ENCODE data around the gene GNA14.

Gene GNA14

GRCh38 chr9:77604316-77604715 is 43.8 kb downstream of the GNA14 start:
- TF ChIP-seq SUZ12 (IDR thresholded peaks at IDR 0.05; ENCODE audit: extremely low read depth, insufficient read depth, insufficient read length) (no peak), ZNF274 (IDR thresholded peaks at IDR 0.05; ENCODE audit: low read depth, low read length) (no peak), YY1 (IDR thresholded peaks at IDR 0.05; ENCODE audit: insufficient read depth, insufficient read length) (no peak)
- Histone ChIP-seq H3K27me3 (ENCODE audit: insufficient read depth, insufficient read length) (no peaks in the 10 kb centered on the region), H3K36me3 (ENCODE audit: insufficient read depth, insufficient read length, low read length) (no peaks in the 10 kb centered on the region), H3K4me1 (ENCODE audit: insufficient read depth, insufficient read length) (no peaks in the 10 kb centered on the region), H3K4me3 (ENCODE audit: insufficient read length, low read depth) (no peak overlapping the region), H3K9ac (ENCODE audit: insufficient read length, low read depth) (no peak overlapping the region), H3K9me3 (ENCODE audit: insufficient read depth, low read length) (no peaks in the 10 kb centered on the region)
- no peak for DNase-seq (ENCODE audit: low read depth, low spot score)

- no peaks in the 10 kb centered on the region for H3K27me3 ChIP-seq (ENCODE audit: insufficient read depth, insufficient read length)
- no peaks in the 10 kb centered on the region for H3K36me3 ChIP-seq (ENCODE audit: insufficient read depth, insufficient read length, low read length)
- TF ChIP-seq ZNF274 (IDR thresholded peaks at IDR 0.05; ENCODE audit: low read depth, low read length) (no peak), YY1 (IDR thresholded peaks at IDR 0.05; ENCODE audit: insufficient read depth, insufficient read length) (no peak), SUZ12 (IDR thresholded peaks at IDR 0.05; ENCODE audit: extremely low read depth, insufficient read depth, insufficient read length) (no peak)
- no peaks in the 10 kb centered on the region for H3K4me1 ChIP-seq (ENCODE audit: insufficient read depth, insufficient read length)
- H3K4me3 ChIP-seq (ENCODE audit: insufficient read length, low read depth) = no peak overlapping the region
- no peak overlapping the region for H3K9ac ChIP-seq (ENCODE audit: insufficient read length, low read depth)
- DNase-seq (ENCODE audit: low read depth, low spot score) = no peak
- H3K9me3 ChIP-seq (ENCODE audit: insufficient read depth, low read length) = no peaks in the 10 kb centered on the region
Observed at GRCh38 chr9:77602852-77603251, 45.3 kb downstream of the GNA14 start.

GRCh38 chr9:77601476-77602099 is 46.5 kb downstream of the GNA14 start:
- Histone ChIP-seq H3K9ac (ENCODE audit: insufficient read length, low read depth) (no peak overlapping the region), H3K4me3 (ENCODE audit: insufficient read length, low read depth) (no peak overlapping the region), H3K4me1 (ENCODE audit: insufficient read depth, insufficient read length) (no peaks in the 10 kb centered on the region), H3K36me3 (ENCODE audit: insufficient read depth, insufficient read length, low read length) (no peaks in the 10 kb centered on the region), H3K9me3 (ENCODE audit: insufficient read depth, low read length) (no peaks in the 10 kb centered on the region), H3K27me3 (ENCODE audit: insufficient read depth, insufficient read length) (no peaks in the 10 kb centered on the region)
- DNase-seq (ENCODE audit: low read depth, low spot score) = no peak
- no peak for TF ChIP-seq ZNF274 (IDR thresholded peaks at IDR 0.05; ENCODE audit: low read depth, low read length)
- TF ChIP-seq SUZ12 (IDR thresholded peaks at IDR 0.05; ENCODE audit: extremely low read depth, insufficient read depth, insufficient read length) = no peak
- no peak for TF ChIP-seq YY1 (IDR thresholded peaks at IDR 0.05; ENCODE audit: insufficient read depth, insufficient read length)

DNA sequence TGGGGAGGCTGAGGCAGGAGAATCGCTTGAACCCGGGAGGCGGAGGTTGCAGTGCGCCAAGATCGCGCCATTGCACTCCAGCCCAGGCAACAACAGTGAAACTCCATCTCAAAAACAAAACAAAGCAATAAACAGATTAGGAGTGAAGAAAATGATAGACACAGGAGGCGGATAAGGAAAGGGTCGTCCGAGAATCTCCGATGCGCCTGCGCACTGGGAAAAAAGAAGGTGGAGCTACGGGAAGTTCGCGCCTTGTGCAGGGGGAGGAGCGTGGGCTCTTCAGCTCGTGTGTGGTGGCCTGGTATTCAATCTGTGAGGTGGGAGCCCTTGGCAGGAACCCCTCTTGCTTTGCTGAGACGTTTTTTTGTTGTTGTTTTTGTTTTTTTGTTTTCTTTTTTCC is 47.3 kb downstream of the GNA14 start:
- H3K4me3 ChIP-seq (ENCODE audit: insufficient read length, low read depth) = no peak overlapping the region
- H3K9ac ChIP-seq (ENCODE audit: insufficient read length, low read depth) = no peak overlapping the region
- H3K27me3 ChIP-seq (ENCODE audit: insufficient read depth, insufficient read length) = no peaks in the 10 kb centered on the region
- DNase-seq (ENCODE audit: low read depth, low spot score) = no peak
- TF ChIP-seq ZNF274 (IDR thresholded peaks at IDR 0.05; ENCODE audit: low read depth, low read length) = no peak
- H3K9me3 ChIP-seq (ENCODE audit: insufficient read depth, low read length) = no peaks in the 10 kb centered on the region
- H3K4me1 ChIP-seq (ENCODE audit: insufficient read depth, insufficient read length) = no peaks in the 10 kb centered on the region
- H3K36me3 ChIP-seq (ENCODE audit: insufficient read depth, insufficient read length, low read length) = no peaks in the 10 kb centered on the region

- Histone ChIP-seq H3K27me3 (ENCODE audit: insufficient read depth, insufficient read length) (no peaks in the 10 kb centered on the region), H3K36me3 (ENCODE audit: insufficient read depth, insufficient read length, low read length) (no peaks in the 10 kb centered on the region), H3K9ac (ENCODE audit: insufficient read length, low read depth) (no peak overlapping the region), H3K9me3 (ENCODE audit: insufficient read depth, low read length) (no peaks in the 10 kb centered on the region), H3K4me1 (ENCODE audit: insufficient read depth, insufficient read length) (no peaks in the 10 kb centered on the region), H3K4me3 (ENCODE audit: insufficient read length, low read depth) (no peak overlapping the region)
- TF ChIP-seq SUZ12 (IDR thresholded peaks at IDR 0.05; ENCODE audit: extremely low read depth, insufficient read depth, insufficient read length) = no peak
- no peak for TF ChIP-seq YY1 (IDR thresholded peaks at IDR 0.05; ENCODE audit: insufficient read depth, insufficient read length)
- TF ChIP-seq ZNF274 (IDR thresholded peaks at IDR 0.05; ENCODE audit: low read depth, low read length) = no peak
- no peak for DNase-seq (ENCODE audit: low read depth, low spot score)
Observed at GRCh38 chr9:77599492-77599891, 48.6 kb downstream of the GNA14 start.

- TF ChIP-seq ZNF274 (IDR thresholded peaks at IDR 0.05; ENCODE audit: low read depth, low read length) = no peak
- no peak for TF ChIP-seq SUZ12 (IDR thresholded peaks at IDR 0.05; ENCODE audit: extremely low read depth, insufficient read depth, insufficient read length)
- TF ChIP-seq YY1 (IDR thresholded peaks at IDR 0.05; ENCODE audit: insufficient read depth, insufficient read length) = no peak
- Histone ChIP-seq H3K9ac (ENCODE audit: insufficient read length, low read depth) (no peak overlapping the region), H3K27me3 (ENCODE audit: insufficient read depth, insufficient read length) (no peaks in the 10 kb centered on the region), H3K9me3 (ENCODE audit: insufficient read depth, low read length) (no peaks in the 10 kb centered on the region), H3K36me3 (ENCODE audit: insufficient read depth, insufficient read length, low read length) (no peaks in the 10 kb centered on the region), H3K4me1 (ENCODE audit: insufficient read depth, insufficient read length) (no peaks in the 10 kb centered on the region), H3K4me3 (ENCODE audit: insufficient read length, low read depth) (no peak overlapping the region)
- no peak for DNase-seq (ENCODE audit: low read depth, low spot score)
Observed at GRCh38 chr9:77598991-77599390, 49.1 kb downstream of the GNA14 start.

DNA sequence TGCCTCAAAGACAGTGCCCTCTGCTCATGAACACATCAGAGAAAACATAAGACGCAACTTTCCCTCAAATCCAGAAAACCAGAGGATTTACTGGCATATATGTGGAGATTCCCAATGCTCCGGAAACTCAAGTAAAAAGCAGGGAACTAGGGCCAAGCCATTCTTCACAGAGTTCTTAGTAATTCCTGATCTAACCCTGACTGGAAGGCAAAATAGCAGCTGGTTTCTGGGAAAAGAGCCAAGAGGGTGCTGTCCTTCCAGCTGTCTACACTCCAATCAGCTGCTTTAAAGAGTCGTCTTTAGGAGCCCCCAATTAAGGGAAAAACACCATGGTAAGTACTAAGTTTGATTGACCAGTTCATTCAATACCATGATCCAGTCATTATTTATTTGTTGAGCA is 49.6 kb downstream of the GNA14 start:
- DNase-seq (ENCODE audit: low read depth, low spot score) = no peak
- no peaks in the 10 kb centered on the region for H3K27me3 ChIP-seq (ENCODE audit: insufficient read depth, insufficient read length)
- no peak overlapping the region for H3K9ac ChIP-seq (ENCODE audit: insufficient read length, low read depth)
- no peaks in the 10 kb centered on the region for H3K4me1 ChIP-seq (ENCODE audit: insufficient read depth, insufficient read length)
- no peak for TF ChIP-seq SUZ12 (IDR thresholded peaks at IDR 0.05; ENCODE audit: extremely low read depth, insufficient read depth, insufficient read length)
- no peak for TF ChIP-seq ZNF274 (IDR thresholded peaks at IDR 0.05; ENCODE audit: low read depth, low read length)
- no peak for TF ChIP-seq YY1 (IDR thresholded peaks at IDR 0.05; ENCODE audit: insufficient read depth, insufficient read length)
- H3K36me3 ChIP-seq (ENCODE audit: insufficient read depth, insufficient read length, low read length) = no peaks in the 10 kb centered on the region
- no peak overlapping the region for H3K4me3 ChIP-seq (ENCODE audit: insufficient read length, low read depth)
- no peaks in the 10 kb centered on the region for H3K9me3 ChIP-seq (ENCODE audit: insufficient read depth, low read length)
